H7 (cell line): Measurements from ENCODE around the gene SMYD3. TPM values are rescaled to one million over a fixed set of nuclear protein-coding genes. Genes with fewer than 3 reads are reported as not detected.
A peak's percentile ranks its signal among the peaks of the same experiment; 100 is the strongest.
"Not testable (repeated sequence)": the region's sequence is repeated elsewhere in the genome, so short reads cannot be mapped to it uniquely, and the experiment has no call there.

Experiments
- DNase-seq: peaks from one replicate; pipeline ENCODE4 v3.0.0; 2012
- H3K27me3 ChIP-seq: 2 replicates; pipeline ENCODE4 v1.6.0; 2011; ENCODE audit warnings: mild to moderate bottlenecking, low read length; ENCODE audit not compliant: control insufficient read depth, insufficient read depth
- H3K36me3 ChIP-seq: replicated peaks from 2 replicates; pipeline ENCODE4 v1.5.1; 2011; ENCODE audit warnings: low read length; ENCODE audit not compliant: control insufficient read depth, insufficient read depth
- H3K4me3 ChIP-seq: 2 replicates; pipeline ENCODE4 v1.5.1; 2011; ENCODE audit warnings: low read depth, mild to moderate bottlenecking, control low read depth, low read length, moderate library complexity; ENCODE audit not compliant: insufficient read depth
- total RNA-seq: library from RNA; depleted of rRNA; stranded (reverse); fragments of >200 nt; shearing (Covaris generic); gene quantifications from 2 replicates; pipeline ENCODE4 v1.2.3, GENCODE V29; 2014

The SMYD3 gene
- total RNA-seq, 1 experiment from 2014 or later, result 31.0 TPM

- Histone ChIP-seq H3K36me3 (no peaks in the 10 kb centered on the region), H3K4me3 (no peak overlapping the region), H3K27me3 (no peaks in the 10 kb centered on the region)
- DNase-seq, result no peak
Measured at GRCh38 chr1:246351721-246352120, 155.4 kb downstream of the SMYD3 start.

- no peaks in the 10 kb centered on the region for H3K36me3 ChIP-seq
- H3K27me3 ChIP-seq, result no peaks in the 10 kb centered on the region
- DNase-seq, result no peak
Measured at GRCh38 chr1:246350745-246351144, 156.3 kb downstream of the SMYD3 start.

DNA sequence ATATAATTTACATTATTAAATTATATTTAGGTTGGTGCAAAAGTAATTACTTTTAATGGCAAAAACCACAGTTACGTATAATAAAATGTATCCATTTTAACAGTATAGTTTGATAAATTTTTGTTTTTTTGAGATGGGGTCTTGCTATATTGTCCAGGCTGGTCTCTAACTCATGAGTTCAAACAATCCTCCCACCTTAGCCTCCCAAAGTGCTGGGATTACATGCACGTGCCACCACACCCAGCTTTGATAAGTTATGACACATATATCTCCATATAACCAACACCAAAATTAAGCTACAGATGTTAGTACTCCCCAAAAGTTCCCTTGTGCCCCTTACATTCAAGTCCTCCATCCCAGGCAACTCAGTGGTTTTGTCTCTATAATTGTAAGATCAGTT lies 163.1 kb downstream of the SMYD3 start:
- no peak overlapping the region for H3K4me3 ChIP-seq
- no peaks in the 10 kb centered on the region for H3K36me3 ChIP-seq
- H3K27me3 ChIP-seq, result no peaks in the 10 kb centered on the region
- no peak for DNase-seq

More at GRCh38 chr1:246350745-246351144, 156.3 kb downstream of the SMYD3 start:
- no peak overlapping the region for H3K4me3 ChIP-seq

GRCh38 chr1:246343251-246343650 lies 163.8 kb downstream of the SMYD3 start:
- H3K36me3 ChIP-seq, result no peaks in the 10 kb centered on the region
- no peak overlapping the region for H3K4me3 ChIP-seq
- no peak for DNase-seq
- no peaks in the 10 kb centered on the region for H3K27me3 ChIP-seq

- no peak for DNase-seq
- no peak overlapping the region for H3K4me3 ChIP-seq
- no peaks in the 10 kb centered on the region for H3K27me3 ChIP-seq
- H3K36me3 ChIP-seq, result no peaks in the 10 kb centered on the region
Measured at GRCh38 chr1:246338546-246338945, 168.5 kb downstream of the SMYD3 start.

DNA sequence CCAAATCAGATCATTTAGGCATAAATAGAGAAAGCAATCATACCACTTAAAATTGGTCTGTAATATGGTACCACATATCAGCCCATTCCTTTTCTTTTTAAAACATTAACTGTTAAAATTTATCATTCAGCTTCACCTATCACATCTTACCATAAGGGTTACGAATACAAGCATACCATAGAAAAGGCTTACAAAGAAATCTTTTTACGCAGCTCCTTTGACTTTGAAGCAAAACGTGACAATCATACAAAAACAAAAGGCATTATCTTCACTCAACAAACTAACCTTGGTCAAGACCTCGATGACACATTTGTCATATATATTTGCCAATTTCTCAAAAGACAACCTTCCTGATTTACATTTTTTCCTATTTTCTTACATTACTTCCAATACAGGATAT lies 169.0 kb downstream of the SMYD3 start:
- Histone ChIP-seq H3K36me3 (no peaks in the 10 kb centered on the region), H3K4me3 (no peak overlapping the region), H3K27me3 (no peaks in the 10 kb centered on the region)
- no peak for DNase-seq

DNA sequence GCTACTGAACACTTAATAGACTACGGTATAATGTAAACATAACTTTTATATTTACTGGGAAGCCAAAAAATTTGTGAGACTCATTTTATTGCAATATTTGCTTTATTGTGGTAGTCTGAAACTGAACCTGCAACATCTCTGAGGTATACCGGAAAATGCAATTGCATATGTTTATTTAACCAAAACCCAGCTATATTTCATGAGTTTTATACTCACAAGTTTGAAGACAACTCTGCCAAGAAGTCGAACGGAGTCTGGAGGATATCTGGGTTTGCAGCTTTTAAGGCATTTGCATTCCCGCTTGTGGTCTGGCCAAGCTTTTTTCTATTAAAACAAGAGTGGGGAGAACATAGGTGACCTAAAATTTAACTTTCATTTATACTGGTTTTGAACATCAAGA lies 171.9 kb downstream of the SMYD3 start:
- no peaks in the 10 kb centered on the region for H3K36me3 ChIP-seq
- H3K27me3 ChIP-seq, result no peaks in the 10 kb centered on the region
- DNase-seq, result no peak
- no peak overlapping the region for H3K4me3 ChIP-seq

DNA sequence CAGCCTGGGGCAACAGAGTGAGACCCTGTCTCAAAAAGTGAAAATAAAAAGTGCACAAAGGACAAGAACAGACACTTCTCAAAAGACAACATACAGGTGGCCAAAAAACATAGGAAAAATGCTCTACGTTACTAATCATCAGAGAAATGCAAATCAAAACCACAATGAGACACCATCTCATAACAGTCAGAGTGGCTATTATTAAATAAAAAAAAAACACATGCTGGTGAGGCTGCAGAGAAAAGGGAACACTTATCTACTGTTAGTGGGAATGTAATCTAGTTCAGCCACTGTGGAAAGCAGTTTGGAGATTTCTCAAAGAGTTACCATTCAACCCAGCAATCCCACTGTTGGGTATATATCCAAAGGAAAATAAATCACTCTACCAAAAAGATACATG lies 173.2 kb downstream of the SMYD3 start:
- H3K36me3 ChIP-seq, result no peaks in the 10 kb centered on the region
- H3K4me3 ChIP-seq, result no peak overlapping the region
- no peaks in the 10 kb centered on the region for H3K27me3 ChIP-seq
- DNase-seq, result no peak

- DNase-seq, result no peak
- Histone ChIP-seq H3K36me3 (no peaks in the 10 kb centered on the region), H3K4me3 (no peak overlapping the region), H3K27me3 (no peaks in the 10 kb centered on the region)
Measured at GRCh38 chr1:246332078-246332477, 175.0 kb downstream of the SMYD3 start.

DNA sequence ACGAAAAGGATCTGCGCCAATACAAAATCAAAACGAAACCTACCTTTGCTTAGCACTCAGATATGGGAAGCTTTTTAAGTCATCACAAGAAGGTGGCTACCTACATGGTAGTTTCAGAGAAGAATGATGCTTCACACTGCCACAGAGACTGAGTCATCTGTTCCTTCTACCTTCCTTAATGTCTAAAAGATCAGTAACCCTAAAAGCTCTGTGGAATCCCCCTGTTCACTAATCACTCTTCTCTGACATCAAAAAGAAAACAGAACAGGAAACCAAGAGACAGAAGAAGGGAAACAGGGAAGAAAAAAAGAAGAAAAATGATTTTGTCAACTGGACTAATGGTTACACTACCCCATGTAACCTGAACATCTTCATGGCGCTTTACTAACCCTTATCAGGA lies 177.2 kb downstream of the SMYD3 start:
- H3K4me3 ChIP-seq, result no peak overlapping the region
- H3K27me3 ChIP-seq, result no peaks in the 10 kb centered on the region
- no peak for DNase-seq
- no peaks in the 10 kb centered on the region for H3K36me3 ChIP-seq

GRCh38 chr1:246329292-246329691 lies 177.8 kb downstream of the SMYD3 start:
- not testable (repeated sequence) for H3K27me3 ChIP-seq, DNase-seq, H3K36me3 ChIP-seq, H3K4me3 ChIP-seq

- Histone ChIP-seq H3K36me3 (no peaks in the 10 kb centered on the region), H3K27me3 (no peaks in the 10 kb centered on the region), H3K4me3 (peak overlapping the region; percentile 26; the same call in 1 of the 2 replicates)
- DNase-seq, result peak; percentile 34
Measured at GRCh38 chr1:246324711-246325110, 182.4 kb downstream of the SMYD3 start.

GRCh38 chr1:246324033-246324432 lies 183.0 kb downstream of the SMYD3 start:
- H3K4me3 ChIP-seq, H3K36me3 ChIP-seq, H3K27me3 ChIP-seq, DNase-seq: not testable (repeated sequence)

DNA sequence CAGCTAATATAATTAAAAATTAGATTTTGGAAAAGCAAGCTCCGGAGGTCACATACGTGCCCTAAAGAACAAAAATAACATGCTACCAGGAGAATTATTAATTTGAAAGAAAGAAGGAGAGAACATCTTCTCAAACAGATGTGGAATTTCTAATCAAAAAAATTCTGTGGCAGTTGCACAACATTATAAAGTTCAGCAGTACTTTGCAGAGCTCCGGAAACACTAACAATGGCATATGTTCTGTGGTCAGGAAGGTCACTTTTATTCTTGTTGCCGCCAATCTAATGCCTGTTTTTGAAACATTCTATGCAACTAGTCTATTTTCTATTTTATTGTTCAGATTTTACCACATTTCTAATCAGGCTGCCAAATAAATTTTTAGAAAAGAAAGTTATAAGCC lies 186.8 kb downstream of the SMYD3 start:
- no peak overlapping the region for H3K4me3 ChIP-seq
- DNase-seq, result no peak
- no peaks in the 10 kb centered on the region for H3K27me3 ChIP-seq
- H3K36me3 ChIP-seq, result no peaks in the 10 kb centered on the region

GRCh38 chr1:246319083-246319714 lies 187.9 kb downstream of the SMYD3 start:
- DNase-seq, result no peak
- Histone ChIP-seq H3K36me3 (no peaks in the 10 kb centered on the region), H3K4me3 (no peak overlapping the region)

DNA sequence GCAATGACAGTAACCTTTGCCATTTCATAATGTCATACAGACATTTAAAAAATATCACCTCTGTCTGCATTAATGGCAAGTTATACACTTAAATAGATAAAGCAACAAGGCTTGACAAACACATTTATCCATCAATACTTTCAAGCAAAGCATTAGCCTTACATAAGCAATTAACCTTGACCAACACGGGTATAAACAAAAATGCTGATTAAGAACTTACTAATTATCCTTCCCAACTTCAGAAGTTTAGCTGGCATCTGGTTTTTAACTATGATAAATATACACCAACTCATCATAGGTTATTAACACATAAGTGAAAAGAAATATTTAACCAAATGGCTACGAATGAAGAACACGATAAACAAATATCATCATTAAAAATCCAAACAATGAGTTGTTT lies 188.5 kb downstream of the SMYD3 start:
- Histone ChIP-seq H3K27me3 (no peaks in the 10 kb centered on the region), H3K36me3 (no peaks in the 10 kb centered on the region), H3K4me3 (no peak overlapping the region)
- no peak for DNase-seq

More at GRCh38 chr1:246319083-246319714, 187.9 kb downstream of the SMYD3 start:
- no peaks in the 10 kb centered on the region for H3K27me3 ChIP-seq
